Measurements from ENCODE around the gene ABCD3.
"Not testable (repeated sequence)": the region's sequence is repeated elsewhere in the genome, so short reads cannot be mapped to it uniquely, and the experiment has no call there.

Gene ABCD3

DNA sequence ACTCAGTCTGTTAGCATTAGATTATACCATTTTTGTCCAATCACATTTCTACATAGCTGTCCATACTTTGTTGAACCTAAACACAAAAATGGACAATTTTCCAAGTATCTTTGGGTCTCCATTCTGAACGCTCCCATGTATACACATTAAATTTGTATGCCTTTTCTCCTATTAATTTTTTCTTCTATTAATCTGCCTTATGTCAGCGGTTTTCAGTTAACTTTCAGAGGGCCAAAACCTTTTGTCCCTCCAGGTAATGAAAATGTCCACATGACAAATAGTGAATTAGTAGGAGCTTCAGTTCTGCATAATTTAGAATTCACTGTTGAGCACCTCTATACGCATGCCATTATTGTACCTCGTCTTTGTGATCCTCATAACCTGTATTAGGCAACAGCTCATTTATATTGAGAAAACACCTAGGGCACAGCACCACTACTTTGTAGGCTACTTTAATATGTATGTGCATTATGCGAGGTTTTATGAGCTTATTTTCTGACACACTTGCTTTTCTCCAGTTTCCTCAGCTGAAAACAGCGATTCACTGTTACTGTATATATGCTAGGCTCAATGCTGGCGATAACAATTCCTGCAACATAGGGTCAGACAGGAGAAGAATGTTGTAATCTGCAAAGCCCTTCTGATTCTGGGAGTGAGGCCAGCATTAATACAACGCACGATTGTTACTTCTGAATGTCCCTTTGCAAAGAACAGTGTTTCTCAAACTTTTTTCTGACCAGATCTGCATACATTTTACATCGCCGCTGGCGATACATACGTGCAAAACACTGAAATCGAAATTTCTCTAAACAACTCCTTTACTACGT is 1.1 kb upstream of the ABCD3 start:
- DNase-seq: no peak

- DNase-seq: no peak
These were observed 536 bp upstream of the ABCD3 start for GRCh38 chr1:94417728-94417977.

DNA sequence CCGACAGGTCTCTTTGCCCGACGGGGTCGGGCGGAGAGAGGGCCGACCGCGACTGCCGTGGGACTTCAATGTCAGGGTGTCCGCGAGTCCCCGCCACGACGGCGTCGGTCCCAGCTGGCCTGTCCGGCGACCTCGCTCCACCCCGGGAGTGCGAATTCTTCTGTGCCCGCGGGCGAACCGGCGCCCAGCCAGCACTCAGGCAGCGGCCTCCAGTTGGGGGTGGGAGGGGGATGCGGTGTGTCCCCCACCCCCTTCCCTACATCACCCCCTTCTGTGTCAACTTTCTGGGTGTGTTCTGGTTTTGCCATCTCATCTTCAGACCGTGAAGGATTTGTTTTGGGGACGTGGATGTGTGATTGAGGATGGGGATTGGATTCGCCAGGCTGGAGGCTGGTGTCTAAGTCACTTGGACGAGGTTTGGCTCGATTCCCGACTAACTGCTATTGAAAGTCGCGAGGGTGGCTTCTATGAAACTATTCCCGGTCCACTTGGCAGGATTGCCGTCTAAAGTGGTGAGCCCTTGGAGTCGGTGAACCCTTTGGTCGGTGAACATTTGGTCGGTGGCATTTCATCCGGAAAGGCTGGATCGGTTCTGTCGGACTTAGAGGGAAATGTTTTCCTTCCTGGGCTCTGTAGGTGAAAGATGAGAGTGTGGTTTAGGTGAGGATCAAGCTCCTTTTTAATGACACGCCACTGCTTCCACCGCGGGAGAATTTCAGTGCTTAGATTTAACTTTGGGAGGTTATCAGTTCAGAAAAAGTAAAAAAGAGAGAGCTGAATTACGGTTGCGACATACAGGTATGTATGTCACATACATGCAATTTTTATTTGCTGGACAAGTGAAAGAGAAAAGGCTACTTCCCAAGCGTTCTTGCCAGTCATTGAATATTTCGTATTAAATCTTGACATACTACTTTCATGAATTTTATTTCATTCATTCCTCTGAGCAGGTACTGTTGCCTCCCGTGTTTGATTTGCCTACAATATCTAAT is 771 bp downstream of the ABCD3 start:
- no peak for DNase-seq

DNA sequence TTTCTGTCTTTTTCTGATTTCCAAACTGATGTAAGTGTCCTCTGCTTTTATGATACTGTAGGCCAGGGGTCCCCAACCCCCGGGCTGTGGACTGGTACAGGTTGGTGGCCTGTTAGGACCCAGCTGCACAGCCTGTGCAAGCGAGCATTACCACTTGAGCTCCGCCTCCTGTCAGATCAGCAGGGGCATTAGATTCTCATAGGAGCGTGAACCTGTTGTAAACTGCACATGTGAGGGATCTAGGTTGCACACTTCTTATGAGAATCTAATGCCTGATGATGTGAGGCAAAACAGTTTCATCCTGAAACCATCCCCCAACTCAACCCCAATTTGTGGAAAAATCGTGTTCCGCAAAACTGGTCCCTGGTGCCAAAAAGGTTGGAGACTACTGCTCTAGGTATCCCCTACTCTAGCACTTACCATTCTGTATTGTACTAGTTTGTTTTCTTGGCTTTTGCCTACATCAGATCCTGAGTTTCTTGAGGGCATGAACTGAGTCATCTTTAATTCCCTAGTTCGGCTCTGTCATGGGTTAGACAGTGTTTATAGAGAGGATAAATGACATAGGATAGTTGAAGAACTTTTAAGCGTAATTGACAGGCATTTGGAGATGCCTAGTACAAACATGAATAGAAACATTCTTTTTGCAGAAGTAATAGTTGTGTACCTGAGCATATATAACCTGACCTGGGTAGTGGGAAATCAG is 4.1 kb downstream of the ABCD3 start:
- no peak for DNase-seq

DNA sequence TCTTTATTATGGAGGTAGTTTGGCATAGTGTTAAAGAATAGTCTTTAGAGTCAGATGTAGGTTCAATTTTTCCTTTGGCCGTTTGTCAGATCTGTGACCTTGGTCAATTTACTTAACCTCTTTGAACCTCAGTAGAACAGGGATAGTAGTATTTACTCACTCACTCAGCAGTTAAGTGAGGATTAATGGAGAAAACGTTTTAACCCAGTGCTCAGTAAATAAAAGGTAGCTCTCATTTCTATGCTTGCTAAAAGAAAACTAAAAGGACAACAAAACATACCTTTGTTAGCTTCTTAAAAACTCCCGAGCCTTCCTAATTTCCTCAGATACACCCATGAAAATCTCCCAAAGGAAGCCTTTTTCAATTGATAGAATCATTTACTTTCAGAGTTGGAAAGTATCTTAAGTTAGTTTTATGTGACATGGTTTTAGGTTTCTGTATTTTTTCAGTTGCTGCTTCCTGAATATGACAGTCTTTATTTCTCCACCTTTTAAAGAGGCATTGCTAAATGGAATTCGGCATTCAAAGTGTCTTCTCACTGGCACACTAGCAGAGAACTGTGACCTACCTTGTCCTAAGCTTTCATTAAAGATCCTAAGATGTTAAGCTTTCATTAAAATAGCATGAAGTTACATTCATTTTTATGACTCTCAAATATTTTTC is 7.8 kb downstream of the ABCD3 start:
- DNase-seq: no peak

DNA sequence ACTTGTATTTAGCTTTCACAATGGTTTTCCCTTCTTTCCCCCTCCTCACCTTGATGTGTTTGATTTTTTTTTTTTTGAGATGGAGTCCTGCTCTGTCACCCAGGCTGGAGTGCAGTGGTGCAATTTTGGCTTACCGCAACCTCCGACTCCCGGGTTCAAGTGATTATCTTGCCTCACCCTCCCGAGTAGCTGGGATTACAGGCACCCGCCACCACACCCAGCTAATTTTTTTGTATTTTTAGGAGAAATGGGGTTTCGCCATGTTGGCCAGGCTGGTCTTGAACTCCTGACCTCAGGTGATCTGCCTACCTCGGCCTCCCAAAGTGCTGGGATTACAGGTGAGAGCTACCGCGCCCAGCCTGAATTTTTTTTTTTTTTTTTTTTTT is 8.3 kb downstream of the ABCD3 start:
- not testable (repeated sequence) for DNase-seq

- no peak for DNase-seq
These were observed 10.3 kb downstream of the ABCD3 start for GRCh38 chr1:94428441-94428840.

GRCh38 chr1:94428927-94429528 is 10.8 kb downstream of the ABCD3 start:
- DNase-seq: not testable (repeated sequence)

DNA sequence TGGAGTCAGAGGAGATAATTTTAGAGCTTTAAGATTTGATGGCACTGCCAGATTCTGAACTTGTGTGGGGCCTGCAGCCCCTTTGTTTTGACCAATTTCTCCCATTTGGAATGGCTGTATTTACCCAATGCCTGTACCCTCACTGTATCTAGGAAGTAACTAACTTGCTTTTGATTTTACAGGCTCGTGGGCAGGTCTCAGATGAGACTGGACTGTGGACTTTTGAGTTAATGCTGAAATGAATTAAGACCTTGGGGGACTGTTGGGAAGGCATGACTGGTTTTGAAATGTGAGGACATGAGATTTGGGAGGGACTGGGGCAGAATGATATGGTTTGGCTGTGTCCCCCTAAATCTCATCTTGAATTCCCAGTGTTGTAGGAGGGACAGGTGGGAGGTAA is 11.9 kb downstream of the ABCD3 start:
- not testable (repeated sequence) for DNase-seq

DNA sequence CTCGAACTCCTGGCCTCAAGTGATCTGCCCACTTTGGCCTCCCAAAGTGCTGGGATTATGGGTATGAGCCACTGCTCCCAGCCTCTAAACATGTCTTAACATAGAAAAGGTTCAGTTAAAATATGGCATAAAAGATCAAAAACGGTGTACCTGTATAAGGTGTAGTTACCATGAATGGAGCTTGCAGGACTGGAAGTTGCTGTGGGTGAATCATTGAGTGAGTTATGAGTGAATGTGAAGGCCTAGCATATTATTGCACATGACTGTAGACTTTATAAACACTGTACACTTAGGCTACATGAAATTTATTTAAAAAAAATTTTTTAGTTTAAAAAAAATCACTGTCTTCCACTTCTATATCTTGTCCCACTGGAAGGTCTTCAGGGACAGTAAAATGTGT is 15.7 kb downstream of the ABCD3 start:
- no peak for DNase-seq

DNA sequence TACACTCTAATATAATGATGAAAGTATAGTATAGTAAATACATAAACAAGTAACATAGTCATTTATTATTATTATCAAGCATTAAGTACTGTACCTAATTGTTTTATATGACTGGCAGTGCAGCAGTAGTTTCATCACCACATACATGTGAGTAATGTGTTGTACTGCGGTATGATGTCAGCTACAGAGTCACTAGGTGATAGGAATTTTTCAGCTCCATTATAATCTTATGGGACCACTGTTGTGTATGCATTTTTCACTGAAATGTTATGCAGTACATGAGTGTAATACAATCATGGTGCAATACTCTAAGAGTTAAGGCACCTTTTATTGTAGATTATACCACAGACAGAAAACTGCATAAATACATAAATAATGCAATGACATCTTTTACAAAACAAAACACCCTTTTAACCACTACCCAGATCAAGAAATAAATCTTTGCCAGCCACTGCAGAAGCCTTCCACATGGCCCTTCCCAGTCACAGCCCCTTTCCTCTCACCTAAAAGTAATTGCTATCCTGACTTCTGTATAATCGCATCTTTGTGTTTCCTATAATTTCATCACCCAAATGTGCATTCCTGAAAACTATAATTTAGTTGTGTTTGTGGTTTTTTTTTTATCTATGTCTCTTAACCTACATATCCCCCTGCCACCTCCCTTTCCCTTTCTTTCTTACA is 16.3 kb downstream of the ABCD3 start:
- DNase-seq: no peak

- no peak for DNase-seq
These were observed 20.6 kb downstream of the ABCD3 start for GRCh38 chr1:94438692-94439276.

GRCh38 chr1:94440088-94440487 is 21.9 kb downstream of the ABCD3 start:
- no peak for DNase-seq

GRCh38 chr1:94443067-94443466 is 24.9 kb downstream of the ABCD3 start:
- not testable (repeated sequence) for DNase-seq

DNA sequence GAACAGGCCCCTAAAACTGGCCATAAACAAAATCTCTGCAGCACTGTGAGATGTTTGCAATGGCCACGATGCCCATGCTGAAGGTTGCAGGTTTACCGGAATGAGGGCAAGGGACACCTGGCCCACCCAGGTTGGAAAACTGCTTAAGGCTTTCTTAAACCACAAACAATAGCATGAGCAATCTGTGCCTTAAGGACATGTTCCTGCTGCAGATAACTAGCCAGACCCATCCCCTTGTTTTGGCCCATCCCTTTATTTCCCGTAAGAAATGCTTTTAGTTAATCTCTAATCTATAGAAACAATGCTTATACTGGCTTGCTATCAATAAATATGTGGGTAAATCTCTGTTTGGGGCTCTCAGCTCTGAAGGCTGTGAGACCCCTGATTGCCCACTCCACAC is 26.6 kb downstream of the ABCD3 start:
- not testable (repeated sequence) for DNase-seq

GRCh38 chr1:94445733-94446132 is 27.5 kb downstream of the ABCD3 start:
- not testable (repeated sequence) for DNase-seq

GRCh38 chr1:94446177-94446576 is 28.0 kb downstream of the ABCD3 start:
- DNase-seq: not testable (repeated sequence)

DNA sequence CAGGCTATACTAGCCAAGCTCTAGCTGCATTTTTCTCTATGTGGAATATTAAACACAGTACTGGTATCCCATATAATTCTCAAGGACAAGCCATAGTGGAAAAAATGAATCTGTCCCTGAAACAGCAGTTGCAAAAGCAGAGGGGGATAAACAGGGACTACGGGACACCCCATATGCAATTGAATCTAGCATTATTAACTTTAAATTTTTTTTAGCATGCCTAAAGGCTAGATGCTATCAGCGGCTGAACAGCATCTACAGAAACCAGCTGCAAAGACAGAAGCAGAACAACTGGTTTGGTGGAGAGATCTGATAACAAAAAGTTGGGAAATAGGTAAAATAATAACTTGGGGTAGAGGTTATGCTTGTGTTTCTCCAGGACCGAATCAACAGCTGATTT is 30.6 kb downstream of the ABCD3 start:
- not testable (repeated sequence) for DNase-seq

GRCh38 chr1:94456736-94457135 is 38.5 kb downstream of the ABCD3 start:
- no peak for DNase-seq

GRCh38 chr1:94462606-94463005 is 44.4 kb downstream of the ABCD3 start:
- DNase-seq: no peak

DNA sequence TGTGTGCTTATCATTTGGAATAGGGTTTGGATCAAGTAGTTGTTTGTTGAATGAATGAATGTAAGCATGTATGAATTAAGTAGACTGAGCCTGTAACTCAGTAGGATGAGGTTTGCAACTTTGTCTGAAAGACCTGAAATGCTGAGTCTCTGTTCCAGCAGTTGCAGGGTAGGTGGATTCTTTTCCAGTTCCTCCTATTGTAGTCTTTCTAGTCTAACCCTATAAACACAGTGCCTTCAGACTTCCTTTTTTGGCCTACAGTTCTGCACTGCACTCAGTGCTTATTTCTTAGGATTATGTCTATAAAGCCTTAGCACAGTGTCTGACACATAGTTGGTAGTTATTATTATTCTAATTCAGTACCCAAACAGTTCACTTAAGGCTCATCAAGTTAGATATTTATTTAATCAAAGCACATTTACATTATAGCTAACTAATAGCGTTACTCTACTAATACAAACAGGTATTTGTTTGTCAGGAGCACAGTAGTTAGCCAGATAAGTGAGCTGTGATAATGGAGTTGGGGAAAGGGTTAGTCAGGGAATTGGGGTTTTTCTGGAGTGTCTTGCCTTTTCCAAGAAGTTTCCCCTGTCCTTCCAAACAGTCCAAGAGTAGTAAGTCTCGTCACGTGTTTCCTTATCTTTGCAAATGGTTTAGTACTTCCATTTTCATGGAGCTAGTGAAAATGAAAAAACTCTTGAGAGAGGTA is 45.0 kb downstream of the ABCD3 start:
- no peak for DNase-seq

All from NCI-H1417 treated with DMSO at 0.1 percent for 48 hours (cell line).